B cell (primary cell): ENCODE results near the gene ARIH2.

Experiments used
- EZH2 ChIP-seq: IDR thresholded peaks from 2 replicates; pipeline ENCODE4 v1.6.1; 2012; ENCODE audit warnings: borderline replicate concordance, low read depth, mild to moderate bottlenecking, moderate library complexity, low read length; ENCODE audit not compliant: insufficient read depth, poor library complexity, severe bottlenecking
- TF ChIP-seq, protein P1 (sequence below): fragments of 200-600 bp; IDR thresholded peaks from one replicate; pipeline ENCODE4 v1.8.0; 2022; ENCODE audit warnings: antibody characterized with exemption, mild to moderate bottlenecking

DNA sequence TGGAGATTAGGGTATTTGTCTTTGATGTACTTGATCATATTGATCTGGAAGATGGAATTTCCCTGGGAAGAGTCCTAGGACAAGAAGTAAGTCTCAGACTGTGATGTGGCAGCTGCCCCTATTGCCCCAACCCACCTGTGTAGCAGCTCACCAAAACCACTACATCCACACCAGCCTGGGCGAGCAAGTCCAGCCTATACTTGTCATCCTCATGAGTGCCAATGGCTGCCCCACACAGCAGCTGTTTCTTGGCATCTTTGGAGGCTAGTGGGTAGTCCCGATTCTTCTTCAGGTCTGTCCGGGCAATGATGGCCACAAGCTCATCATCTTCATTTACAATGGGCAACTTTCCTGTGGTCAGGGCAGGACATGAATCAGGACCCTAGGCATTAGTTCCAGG is 107.9 kb downstream of the ARIH2 start:
- TF ChIP-seq, protein P1, sequence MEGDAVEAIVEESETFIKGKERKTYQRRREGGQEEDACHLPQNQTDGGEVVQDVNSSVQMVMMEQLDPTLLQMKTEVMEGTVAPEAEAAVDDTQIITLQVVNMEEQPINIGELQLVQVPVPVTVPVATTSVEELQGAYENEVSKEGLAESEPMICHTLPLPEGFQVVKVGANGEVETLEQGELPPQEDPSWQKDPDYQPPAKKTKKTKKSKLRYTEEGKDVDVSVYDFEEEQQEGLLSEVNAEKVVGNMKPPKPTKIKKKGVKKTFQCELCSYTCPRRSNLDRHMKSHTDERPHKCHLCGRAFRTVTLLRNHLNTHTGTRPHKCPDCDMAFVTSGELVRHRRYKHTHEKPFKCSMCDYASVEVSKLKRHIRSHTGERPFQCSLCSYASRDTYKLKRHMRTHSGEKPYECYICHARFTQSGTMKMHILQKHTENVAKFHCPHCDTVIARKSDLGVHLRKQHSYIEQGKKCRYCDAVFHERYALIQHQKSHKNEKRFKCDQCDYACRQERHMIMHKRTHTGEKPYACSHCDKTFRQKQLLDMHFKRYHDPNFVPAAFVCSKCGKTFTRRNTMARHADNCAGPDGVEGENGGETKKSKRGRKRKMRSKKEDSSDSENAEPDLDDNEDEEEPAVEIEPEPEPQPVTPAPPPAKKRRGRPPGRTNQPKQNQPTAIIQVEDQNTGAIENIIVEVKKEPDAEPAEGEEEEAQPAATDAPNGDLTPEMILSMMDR, result no peak
- no peak for TF ChIP-seq EZH2
